Osteocyte (in vitro differentiated cells): ENCODE results near the gene CMIP. TPM values are rescaled to one million over a fixed set of nuclear protein-coding genes. Genes with fewer than 3 reads are reported as not detected.

Source experiments
- DNase-seq: peaks from one replicate; pipeline ENCODE4 v3.0.0; 2021; ENCODE audit warnings: mixed read lengths; ENCODE audit not compliant: unreplicated experiment; ENCODE audit errors: extremely low spot score
- H3K27ac Mint-ChIP-seq: one replicate; pipeline ENCODE4 v1.8.0; 2021; ENCODE audit warnings: mild to moderate bottlenecking, mixed read lengths; ENCODE audit not compliant: unreplicated experiment
- H3K27me3 Mint-ChIP-seq: one replicate; pipeline ENCODE4 v1.8.0; 2021; ENCODE audit warnings: mixed read lengths; ENCODE audit not compliant: unreplicated experiment
- H3K36me3 Mint-ChIP-seq: one replicate; pipeline ENCODE4 v1.8.0; 2021; ENCODE audit warnings: mixed read lengths; ENCODE audit not compliant: unreplicated experiment
- H3K4me1 Mint-ChIP-seq: one replicate; pipeline ENCODE4 v1.8.0; 2021; ENCODE audit warnings: mixed read lengths; ENCODE audit not compliant: unreplicated experiment
- H3K4me3 Mint-ChIP-seq: one replicate; pipeline ENCODE4 v1.8.0; 2021; ENCODE audit warnings: mild to moderate bottlenecking, moderate library complexity, mixed read lengths; ENCODE audit not compliant: unreplicated experiment
- H3K9me3 Mint-ChIP-seq: one replicate; pipeline ENCODE4 v1.8.0; 2021; ENCODE audit warnings: mixed read lengths; ENCODE audit not compliant: unreplicated experiment
- total RNA-seq: library from RNA; stranded (reverse); gene quantifications from 2 replicates; pipeline ENCODE4 v1.2.1, GENCODE V29; 2021
- TF ChIP-seq, protein P1 (sequence below): fragments of 200-600 bp; sonication (generic); IDR thresholded peaks from 2 replicates; pipeline ENCODE4 v1.5.0; 2021; ENCODE audit warnings: antibody characterized with exemption, mild to moderate bottlenecking, moderate library complexity

The CMIP gene
- total RNA-seq, 1 donor from 2014 or later = 38.0 TPM

DNA sequence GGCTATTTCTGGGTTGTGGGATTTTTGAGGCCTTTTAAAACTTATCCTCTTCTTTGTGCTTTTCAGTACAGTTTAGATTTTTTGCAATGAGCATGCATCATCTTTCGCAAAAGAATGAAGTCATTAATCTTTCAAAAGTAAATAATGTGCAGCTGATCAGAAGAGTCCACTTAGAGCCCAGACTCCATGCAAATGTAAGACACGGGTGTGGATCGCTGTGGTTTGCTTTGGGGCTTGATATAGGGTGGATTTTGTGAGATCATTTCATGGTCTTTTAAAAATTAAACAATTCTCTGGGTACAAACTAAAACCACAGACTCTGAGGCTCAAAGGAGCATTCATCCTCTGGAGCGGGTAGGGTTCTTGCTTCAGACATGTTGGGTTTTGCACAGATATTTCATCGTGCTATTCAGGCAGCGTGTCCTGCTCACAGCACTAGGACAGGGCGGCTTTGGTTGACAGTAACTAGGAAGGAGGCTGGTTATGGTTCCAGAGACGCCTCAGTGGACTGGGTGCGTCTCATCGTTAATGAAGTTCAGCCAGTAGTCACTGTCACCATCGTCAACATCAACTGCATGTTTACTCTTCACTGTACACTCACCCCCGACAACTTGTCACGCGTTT, 205.1 kb downstream of the CMIP start:
- TF ChIP-seq, protein P1, sequence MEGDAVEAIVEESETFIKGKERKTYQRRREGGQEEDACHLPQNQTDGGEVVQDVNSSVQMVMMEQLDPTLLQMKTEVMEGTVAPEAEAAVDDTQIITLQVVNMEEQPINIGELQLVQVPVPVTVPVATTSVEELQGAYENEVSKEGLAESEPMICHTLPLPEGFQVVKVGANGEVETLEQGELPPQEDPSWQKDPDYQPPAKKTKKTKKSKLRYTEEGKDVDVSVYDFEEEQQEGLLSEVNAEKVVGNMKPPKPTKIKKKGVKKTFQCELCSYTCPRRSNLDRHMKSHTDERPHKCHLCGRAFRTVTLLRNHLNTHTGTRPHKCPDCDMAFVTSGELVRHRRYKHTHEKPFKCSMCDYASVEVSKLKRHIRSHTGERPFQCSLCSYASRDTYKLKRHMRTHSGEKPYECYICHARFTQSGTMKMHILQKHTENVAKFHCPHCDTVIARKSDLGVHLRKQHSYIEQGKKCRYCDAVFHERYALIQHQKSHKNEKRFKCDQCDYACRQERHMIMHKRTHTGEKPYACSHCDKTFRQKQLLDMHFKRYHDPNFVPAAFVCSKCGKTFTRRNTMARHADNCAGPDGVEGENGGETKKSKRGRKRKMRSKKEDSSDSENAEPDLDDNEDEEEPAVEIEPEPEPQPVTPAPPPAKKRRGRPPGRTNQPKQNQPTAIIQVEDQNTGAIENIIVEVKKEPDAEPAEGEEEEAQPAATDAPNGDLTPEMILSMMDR = no peak

DNA sequence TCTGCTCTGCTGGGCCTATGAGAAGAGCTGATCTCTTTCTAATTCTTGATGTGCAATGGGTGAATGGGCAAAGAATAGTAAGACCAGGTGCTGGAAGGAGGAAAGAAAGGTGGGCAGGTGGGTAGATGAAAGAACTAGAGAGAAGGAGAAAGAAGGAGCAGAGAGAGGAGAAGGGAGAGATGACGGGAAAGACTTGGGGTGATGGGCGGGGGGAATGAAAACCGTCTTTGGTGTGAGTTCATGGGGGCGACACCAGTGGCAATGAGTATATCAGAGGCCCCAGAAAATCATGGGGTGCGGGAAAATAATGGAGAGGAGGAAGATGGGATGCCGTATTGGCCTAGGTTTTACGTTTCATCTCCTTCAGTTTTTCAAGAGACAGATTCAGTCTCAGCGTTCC, 205.7 kb downstream of the CMIP start:
- H3K4me3 Mint-ChIP-seq = no peak overlapping the region
- no peak for DNase-seq
- H3K27me3 Mint-ChIP-seq = no peaks in the 10 kb centered on the region
- TF ChIP-seq, protein P1 = no peak
- peaks cover 35% of the 10 kb centered on the region for H3K4me1 Mint-ChIP-seq
- H3K36me3 Mint-ChIP-seq = peaks cover 2% of the 10 kb centered on the region
- peak overlapping the region; percentile 19 for H3K27ac Mint-ChIP-seq
- H3K9me3 Mint-ChIP-seq = no peaks in the 10 kb centered on the region

More for the DNA sequence above, 205.1 kb downstream of the CMIP start:
- Mint-ChIP-seq H3K4me1 (peaks cover 41% of the 10 kb centered on the region), H3K36me3 (peaks cover 2% of the 10 kb centered on the region), H3K27ac (peak overlapping the region; percentile 19), H3K27me3 (no peaks in the 10 kb centered on the region), H3K9me3 (no peaks in the 10 kb centered on the region), H3K4me3 (no peak overlapping the region)
- DNase-seq = no peak

DNA sequence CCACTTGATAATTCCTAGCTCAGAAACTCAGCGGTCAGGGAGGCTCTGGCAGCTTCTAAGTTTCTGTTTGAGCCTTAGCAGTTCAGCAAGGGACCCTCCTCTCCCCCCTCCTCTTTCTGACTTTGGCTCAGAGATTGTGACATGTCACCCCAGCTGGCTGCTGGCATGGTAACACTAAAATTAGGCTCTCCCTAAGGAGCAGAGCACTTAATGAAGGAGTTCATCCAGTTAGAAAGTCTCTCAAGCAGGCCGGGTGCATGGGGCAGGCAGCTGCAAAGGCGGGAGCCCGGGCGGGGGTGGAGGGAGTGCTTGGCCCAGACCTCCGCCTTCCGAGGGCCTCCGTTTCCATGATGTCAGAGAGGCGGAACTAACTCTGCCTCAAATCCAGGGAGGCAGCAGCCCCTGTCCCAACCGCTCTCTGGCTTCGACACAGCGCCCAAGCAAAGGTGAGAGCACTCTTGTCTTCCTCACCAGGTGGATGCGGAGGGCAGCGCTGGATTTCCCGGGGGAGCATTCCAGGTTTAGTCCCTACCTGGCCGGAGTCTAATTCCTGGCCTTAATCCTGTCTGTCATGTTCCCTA, 206.5 kb downstream of the CMIP start:
- H3K36me3 Mint-ChIP-seq = peaks cover 2% of the 10 kb centered on the region
- TF ChIP-seq, protein P1 = no peak

DNA sequence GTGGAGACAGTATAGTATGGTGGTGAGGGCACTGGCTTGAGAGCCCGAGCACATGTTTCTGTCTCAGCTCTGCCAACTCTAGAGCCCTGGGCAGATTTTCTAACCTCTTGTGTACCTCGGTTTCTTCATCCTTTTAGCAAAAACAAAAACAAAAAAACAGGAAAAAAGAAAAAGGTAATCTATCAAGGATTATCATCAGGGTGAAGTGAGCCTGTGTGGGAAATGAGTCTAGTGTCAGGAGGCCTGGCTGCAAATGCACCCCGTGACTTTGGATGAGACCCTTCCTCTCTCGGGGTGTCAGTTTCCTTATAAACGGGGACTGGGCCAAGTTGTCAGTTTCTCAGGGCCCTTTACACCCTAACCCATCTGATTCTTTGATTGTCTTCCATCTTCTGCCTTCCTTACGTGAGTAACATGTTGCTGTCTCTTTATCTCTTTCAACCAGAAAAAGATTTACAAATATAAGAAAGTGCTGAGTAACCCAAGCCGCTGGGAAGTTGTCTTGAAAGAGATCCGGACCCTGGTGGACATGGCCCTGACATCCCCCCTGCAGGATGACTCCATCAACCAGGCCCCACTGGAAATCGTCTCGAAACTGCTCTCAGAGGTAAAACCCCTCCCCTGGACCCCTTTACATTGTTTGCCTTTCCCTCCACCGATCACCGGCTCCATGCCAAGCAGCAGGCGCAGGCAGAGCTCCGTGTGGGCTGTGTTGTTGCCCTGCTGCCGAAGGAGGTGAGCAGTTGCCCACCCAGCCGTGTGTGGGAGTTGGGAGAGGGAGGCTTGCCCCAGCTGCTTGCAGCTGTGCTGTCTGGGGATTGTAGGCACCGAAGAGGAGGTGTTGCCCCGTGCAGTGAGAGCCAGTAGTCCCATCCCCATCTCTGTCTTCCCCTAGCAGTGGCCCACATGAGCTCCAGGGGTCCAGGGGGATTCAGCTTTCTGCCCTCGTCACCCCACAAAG, 207.4 kb downstream of the CMIP start:
- Mint-ChIP-seq H3K27me3 (no peaks in the 10 kb centered on the region), H3K4me3 (no peak overlapping the region), H3K9me3 (no peaks in the 10 kb centered on the region), H3K27ac (no peak overlapping the region), H3K36me3 (peaks cover 2% of the 10 kb centered on the region), H3K4me1 (peaks cover 18% of the 10 kb centered on the region)
- TF ChIP-seq, protein P1 = no peak
- DNase-seq = no peak

More for the DNA sequence above, 206.5 kb downstream of the CMIP start:
- no peaks in the 10 kb centered on the region for H3K27me3 Mint-ChIP-seq
- no peaks in the 10 kb centered on the region for H3K9me3 Mint-ChIP-seq
- no peak for DNase-seq
- H3K4me1 Mint-ChIP-seq = peaks cover 27% of the 10 kb centered on the region
- H3K4me3 Mint-ChIP-seq = no peak overlapping the region
- H3K27ac Mint-ChIP-seq = no peak overlapping the region
